OCI-LY7 (cell line): ENCODE data around the gene ADCY1. TPM values are rescaled to one million over a fixed set of nuclear protein-coding genes. Genes with fewer than 3 reads are reported as not detected.

ENCODE experiments used
- BruUV-seq: library from RNA; stranded (reverse); fragments of 400-500 nt; replicated peaks from 2 replicates; lab custom pipeline; 2021; lab: Mats Ljungman, UMichigan
- CTCF ChIA-PET: fragments of 300-600 bp; sonication (Branson Sonifier 250); formaldehyde crosslinking; loops from one replicate; lab custom pipeline; 2022; ENCODE audit warnings: antibody characterized with exemption; ENCODE audit not compliant: unreplicated experiment; lab: Charles Lee
- POLR2A ChIA-PET: fragments of 300-600 bp; sonication (Branson Sonifier 250); formaldehyde crosslinking; loops from one replicate; lab custom pipeline; 2022; ENCODE audit warnings: antibody characterized with exemption; lab: Charles Lee
- DNase-seq: peaks from one replicate; pipeline ENCODE4 v3.0.0-alpha.2; 2015; ENCODE audit warnings: low spot score
- H2AFZ ChIP-seq: fragments of 200-600 bp; sonication (generic), shearing (Covaris generic); 2 replicates; pipeline ENCODE4 v1.6.1; 2014; ENCODE audit warnings: mild to moderate bottlenecking, antibody characterized with exemption, low read length, moderate library complexity
- H3K27ac ChIP-seq: fragments of 200-600 bp; sonication (generic); 2 replicates; pipeline ENCODE4 v1.5.1; 2014; ENCODE audit warnings: mixed run types, low read depth, mild to moderate bottlenecking, moderate library complexity, low read length, inconsistent platforms; ENCODE audit not compliant: poor library complexity, severe bottlenecking
- H3K36me3 ChIP-seq: fragments of 200-600 bp; sonication (generic); 2 replicates; pipeline ENCODE4 v1.6.1; 2014; ENCODE audit warnings: mild to moderate bottlenecking, antibody characterized with exemption, low read length, moderate library complexity, mixed read lengths; ENCODE audit not compliant: insufficient read depth
- H3K4me1 ChIP-seq: fragments of 200-600 bp; sonication (generic); 2 replicates; pipeline ENCODE4 v1.5.1; 2014; ENCODE audit warnings: mild to moderate bottlenecking, low read length; ENCODE audit not compliant: insufficient read depth, poor library complexity, severe bottlenecking
- H3K4me2 ChIP-seq: fragments of 200-600 bp; sonication (generic); 2 replicates; pipeline ENCODE4 v1.6.1; 2014; ENCODE audit warnings: mild to moderate bottlenecking, low read length
- H3K4me3 ChIP-seq: fragments of 200-600 bp; sonication (generic); 2 replicates; pipeline ENCODE4 v1.5.1; 2014; ENCODE audit warnings: mild to moderate bottlenecking, low read depth, low read length; ENCODE audit not compliant: poor library complexity, severe bottlenecking
- H3K79me2 ChIP-seq: fragments of 200-600 bp; sonication (generic); 2 replicates; pipeline ENCODE4 v1.6.1; 2016; ENCODE audit warnings: low read depth, mild to moderate bottlenecking, low read length, moderate library complexity, mixed read lengths; ENCODE audit not compliant: insufficient read depth
- H3K9me2 ChIP-seq: fragments of 200-600 bp; sonication (generic); 2 replicates; pipeline ENCODE4 v1.6.1; 2016; ENCODE audit warnings: mild to moderate bottlenecking, low read length, mixed read lengths; ENCODE audit not compliant: insufficient read depth
- H3K9me3 ChIP-seq: fragments of 200-600 bp; sonication (generic); 2 replicates; pipeline ENCODE4 v1.6.1; 2014; ENCODE audit warnings: mild to moderate bottlenecking, mixed run types, low read length, mixed read lengths
- H4K20me1 ChIP-seq: fragments of 200-600 bp; sonication (generic); 2 replicates; pipeline ENCODE4 v1.6.1; 2014; ENCODE audit warnings: mild to moderate bottlenecking, antibody characterized with exemption, low read length, moderate library complexity, mixed read lengths; ENCODE audit not compliant: insufficient read depth
- CTCF ChIP-seq: fragments of 200-600 bp; sonication (generic); conservative IDR thresholded peaks from 2 replicates; pipeline ENCODE4 v1.5.1; 2014; ENCODE audit warnings: mild to moderate bottlenecking, antibody characterized with exemption, low read length, moderate library complexity, mixed read lengths
- EZH2phosphoT487 ChIP-seq: fragments of 200-600 bp; sonication (generic); IDR thresholded peaks from 2 replicates; pipeline ENCODE4 v1.6.1; 2018; ENCODE audit warnings: low read depth, borderline replicate concordance, mild to moderate bottlenecking, mixed run types, antibody characterized with exemption, low read length, moderate library complexity, mixed read lengths
- intact Hi-C: fragments of 100-400 bp; cut with micrococcal nuclease; formaldehyde crosslinking; loops from one replicate; pipeline ENCODE4 v1.10.0; 2022; ENCODE audit not compliant: unreplicated experiment
- total RNA-seq, 2 experiments: library from RNA; depleted of rRNA in 1 of 2; stranded (reverse); fragments of >200 nt in 1 of 2; shearing (Covaris generic) in 1 of 2; gene quantifications; 2 replicates each; pipeline ENCODE4 v1.2.3, GENCODE V29; 2014 to 2022

Gene ADCY1
- total RNA-seq, 2 experiments from 2014 or later: 0.13 TPM; not detected in 1

- TF ChIP-seq CTCF: no peak
- no peak for TF ChIP-seq EZH2phosphoT487
- Histone ChIP-seq H3K4me3 (no peak overlapping the region), H3K9me2 (no peaks in the 10 kb centered on the region), H3K36me3 (no peaks in the 10 kb centered on the region), H3K9me3 (no peaks in the 10 kb centered on the region), H3K4me2 (no peak overlapping the region), H3K27ac (no peak overlapping the region), H4K20me1 (no peaks in the 10 kb centered on the region), H2AFZ (peak overlapping the region; percentile 72; the same call in 1 of the 2 replicates), H3K4me1 (no peaks in the 10 kb centered on the region), H3K79me2 (no peaks in the 10 kb centered on the region)
- POLR2A ChIA-PET: no interaction called here
- DNase-seq: no peak
- no TSS peak for BruUV-seq
- intact Hi-C loops: no loop called here
- CTCF ChIA-PET: no interaction called here
These were observed 76.5 kb downstream of the ADCY1 start for GRCh38 chr7:45650404-45651394.

GRCh38 chr7:45651540-45651939 is 77.4 kb downstream of the ADCY1 start:
- Histone ChIP-seq H3K79me2 (no peaks in the 10 kb centered on the region), H3K36me3 (no peaks in the 10 kb centered on the region), H3K9me3 (no peaks in the 10 kb centered on the region), H3K27ac (no peak overlapping the region), H3K4me1 (no peaks in the 10 kb centered on the region), H3K4me2 (no peak overlapping the region), H2AFZ (no peak overlapping the region; the same call in 1 of the 2 replicates), H4K20me1 (no peaks in the 10 kb centered on the region), H3K4me3 (no peak overlapping the region), H3K9me2 (no peaks in the 10 kb centered on the region)
- CTCF ChIA-PET: no interaction called here
- TF ChIP-seq EZH2phosphoT487 (no peak), CTCF (no peak)
- intact Hi-C loops: no loop called here
- POLR2A ChIA-PET: no interaction called here
- no peak for DNase-seq
- no TSS peak for BruUV-seq

GRCh38 chr7:45652630-45653029 is 78.5 kb downstream of the ADCY1 start:
- no peaks in the 10 kb centered on the region for H3K4me1 ChIP-seq
- DNase-seq: no peak
- H3K36me3 ChIP-seq: no peaks in the 10 kb centered on the region
- no peak overlapping the region for H3K4me2 ChIP-seq
- no peak for TF ChIP-seq CTCF
- TF ChIP-seq EZH2phosphoT487: no peak
- no TSS peak for BruUV-seq
- H3K9me2 ChIP-seq: no peaks in the 10 kb centered on the region
- no peaks in the 10 kb centered on the region for H4K20me1 ChIP-seq
- no peak overlapping the region for H2AFZ ChIP-seq
- no peak overlapping the region for H3K4me3 ChIP-seq
- H3K27ac ChIP-seq: no peak overlapping the region
- intact Hi-C loops: no loop called here
- ChIA-PET CTCF (no interaction called here), POLR2A (no interaction called here)
- no peaks in the 10 kb centered on the region for H3K79me2 ChIP-seq
- H3K9me3 ChIP-seq: no peaks in the 10 kb centered on the region
